Omental fat pad (tissue), 4 donors: ENCODE measurements around the gene ANKRD39. TPM values are rescaled to one million over a fixed set of nuclear protein-coding genes. Genes with fewer than 3 reads are reported as not detected.

Experiments used
- ATAC-seq: fragments of 150-250 bp; one replicate; pipeline ENCODE4 v1.9.1; 2016; ENCODE audit warnings: mild to moderate bottlenecking, moderate library complexity; ENCODE audit not compliant: low FRiP score
- DNase-seq: peaks from one replicate; pipeline ENCODE4 v3.0.0-alpha.2; 2019; ENCODE audit warnings: low spot score
- total RNA-seq, 4 donors: library from RNA; depleted of rRNA; stranded (reverse); fragments of >200 nt; gene quantifications; one replicate each; pipeline ENCODE4 v1.1.0, GENCODE V29; 2016
- TF ChIP-seq, protein P1 (sequence below), 3 donors: fragments of 450-650 bp; IDR thresholded peaks; one replicate each; pipeline ENCODE4 v1.5.1; 2016 to 2017; ENCODE audit warnings: antibody characterized with exemption in 3 of 3, mild to moderate bottlenecking in 3 of 3, moderate library complexity in 2 of 3

ANKRD39 gene
- total RNA-seq, 4 donors from 2014 or later: 6.6 to 15.3 (median 10.3) TPM

DNA sequence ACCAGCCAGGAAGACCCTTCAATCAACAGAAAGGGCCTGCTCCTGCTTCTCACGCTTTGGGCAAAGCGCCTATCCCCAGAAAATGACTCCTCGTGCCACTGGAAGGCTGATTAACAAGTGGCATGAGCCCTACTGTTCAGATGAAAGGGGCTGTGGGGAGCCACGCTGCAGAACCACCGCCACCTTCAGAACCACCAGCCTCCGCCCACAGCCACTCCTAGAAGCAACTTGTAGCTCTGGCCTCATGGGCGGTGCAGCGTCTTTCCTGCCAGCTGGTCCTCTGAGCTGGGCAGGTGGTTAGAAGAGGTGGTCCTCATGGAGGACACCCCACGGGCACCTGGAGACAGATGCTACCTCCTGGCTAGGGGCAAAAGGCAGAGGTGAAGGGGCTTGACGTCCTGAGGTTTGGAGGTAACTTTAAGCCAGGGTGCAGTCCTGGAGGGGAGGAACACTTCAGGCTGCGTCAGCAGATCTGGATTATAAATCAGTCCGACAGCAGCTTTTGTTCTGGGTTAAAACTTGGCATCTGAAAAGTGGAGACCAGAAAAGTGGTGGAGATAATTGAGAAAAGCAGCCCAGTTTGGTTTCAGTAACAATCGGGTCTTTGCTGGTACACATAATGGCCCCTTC lies 12.9 kb upstream of the ANKRD39 start:
- TF ChIP-seq, protein P1, sequence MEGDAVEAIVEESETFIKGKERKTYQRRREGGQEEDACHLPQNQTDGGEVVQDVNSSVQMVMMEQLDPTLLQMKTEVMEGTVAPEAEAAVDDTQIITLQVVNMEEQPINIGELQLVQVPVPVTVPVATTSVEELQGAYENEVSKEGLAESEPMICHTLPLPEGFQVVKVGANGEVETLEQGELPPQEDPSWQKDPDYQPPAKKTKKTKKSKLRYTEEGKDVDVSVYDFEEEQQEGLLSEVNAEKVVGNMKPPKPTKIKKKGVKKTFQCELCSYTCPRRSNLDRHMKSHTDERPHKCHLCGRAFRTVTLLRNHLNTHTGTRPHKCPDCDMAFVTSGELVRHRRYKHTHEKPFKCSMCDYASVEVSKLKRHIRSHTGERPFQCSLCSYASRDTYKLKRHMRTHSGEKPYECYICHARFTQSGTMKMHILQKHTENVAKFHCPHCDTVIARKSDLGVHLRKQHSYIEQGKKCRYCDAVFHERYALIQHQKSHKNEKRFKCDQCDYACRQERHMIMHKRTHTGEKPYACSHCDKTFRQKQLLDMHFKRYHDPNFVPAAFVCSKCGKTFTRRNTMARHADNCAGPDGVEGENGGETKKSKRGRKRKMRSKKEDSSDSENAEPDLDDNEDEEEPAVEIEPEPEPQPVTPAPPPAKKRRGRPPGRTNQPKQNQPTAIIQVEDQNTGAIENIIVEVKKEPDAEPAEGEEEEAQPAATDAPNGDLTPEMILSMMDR (IDR thresholded peaks at IDR 0.05): no peak
- DNase-seq (no peak), ATAC-seq (no peak)

DNA sequence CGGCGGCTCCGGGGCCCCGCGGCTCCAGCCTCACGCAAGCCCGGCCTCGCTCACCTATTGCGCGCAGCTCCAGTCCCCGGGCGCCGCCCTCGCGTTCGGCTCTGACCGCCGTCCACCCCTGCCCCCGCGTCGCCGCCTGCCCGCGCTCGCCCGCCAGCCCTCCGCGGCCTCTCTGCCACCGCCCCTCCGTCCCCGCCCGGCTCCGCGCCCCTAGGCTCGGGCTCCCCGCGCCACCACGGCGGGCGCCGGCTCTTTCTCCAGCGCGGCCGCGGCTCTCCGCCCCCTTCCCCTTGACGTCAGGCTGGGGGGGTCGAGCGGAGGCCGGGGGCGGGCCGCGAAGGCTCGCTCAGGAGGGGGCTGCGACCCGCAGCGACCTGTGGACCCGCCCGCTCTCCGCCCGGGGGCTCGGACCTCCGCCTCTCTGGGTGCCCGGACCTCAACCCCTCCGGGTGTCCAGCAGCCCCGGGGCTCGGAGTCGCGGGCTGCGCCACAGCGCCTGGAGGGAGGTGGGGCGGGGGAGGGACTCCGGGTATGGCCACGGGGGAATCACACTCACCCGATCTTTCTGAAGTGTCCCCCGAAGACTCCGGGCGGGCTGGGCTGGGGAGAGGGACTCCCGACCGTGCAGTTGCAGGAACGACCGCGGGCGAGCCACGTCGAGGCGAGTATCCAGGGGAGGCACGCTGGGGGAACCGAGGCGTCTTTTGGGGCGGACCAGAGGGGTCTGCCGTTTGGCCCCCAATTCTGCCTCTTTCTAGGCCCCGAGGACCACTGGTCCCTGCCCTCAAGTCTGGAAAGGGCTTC lies 12.2 kb upstream of the ANKRD39 start, which contains the start of gene SEMA4C:
Gene SEMA4C (minus strand): TSS at position 259 of the 804 bp plus-strand sequence. CDS start 2,194 bp downstream, outside the sequence.
- DNase-seq (no peak), ATAC-seq (peak; percentile 38)
- TF ChIP-seq, protein P1 (IDR thresholded peaks at IDR 0.05): no peak

DNA sequence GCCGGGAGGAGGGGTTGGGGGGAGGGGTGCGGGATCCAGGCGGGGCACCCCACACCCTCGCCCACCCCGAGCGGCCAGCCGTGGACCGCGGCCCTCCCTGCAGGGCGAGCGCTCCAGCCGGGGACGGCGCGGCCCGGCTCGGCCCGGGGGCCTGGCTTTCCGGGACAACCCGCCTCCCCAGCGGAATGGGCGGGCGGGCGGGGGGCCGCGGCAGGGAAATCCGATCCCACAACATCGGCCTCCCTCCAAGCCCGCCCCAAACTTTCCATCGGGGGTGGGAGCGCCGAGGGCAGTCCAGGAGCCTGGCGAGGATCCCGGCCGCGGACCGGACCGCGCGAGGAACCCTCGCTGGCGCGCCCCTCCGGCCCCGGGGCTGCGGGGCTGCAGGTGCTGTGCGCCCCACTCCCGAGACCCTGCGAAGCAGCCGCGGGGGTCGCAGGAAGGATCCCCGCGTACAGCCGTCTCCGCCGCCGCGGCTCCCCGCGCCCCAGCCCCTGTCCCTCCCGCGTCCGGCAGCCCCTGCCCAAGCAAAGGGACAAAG lies 11.5 kb upstream of the ANKRD39 start:
- DNase-seq (no peak), ATAC-seq (peak; percentile 62)

DNA sequence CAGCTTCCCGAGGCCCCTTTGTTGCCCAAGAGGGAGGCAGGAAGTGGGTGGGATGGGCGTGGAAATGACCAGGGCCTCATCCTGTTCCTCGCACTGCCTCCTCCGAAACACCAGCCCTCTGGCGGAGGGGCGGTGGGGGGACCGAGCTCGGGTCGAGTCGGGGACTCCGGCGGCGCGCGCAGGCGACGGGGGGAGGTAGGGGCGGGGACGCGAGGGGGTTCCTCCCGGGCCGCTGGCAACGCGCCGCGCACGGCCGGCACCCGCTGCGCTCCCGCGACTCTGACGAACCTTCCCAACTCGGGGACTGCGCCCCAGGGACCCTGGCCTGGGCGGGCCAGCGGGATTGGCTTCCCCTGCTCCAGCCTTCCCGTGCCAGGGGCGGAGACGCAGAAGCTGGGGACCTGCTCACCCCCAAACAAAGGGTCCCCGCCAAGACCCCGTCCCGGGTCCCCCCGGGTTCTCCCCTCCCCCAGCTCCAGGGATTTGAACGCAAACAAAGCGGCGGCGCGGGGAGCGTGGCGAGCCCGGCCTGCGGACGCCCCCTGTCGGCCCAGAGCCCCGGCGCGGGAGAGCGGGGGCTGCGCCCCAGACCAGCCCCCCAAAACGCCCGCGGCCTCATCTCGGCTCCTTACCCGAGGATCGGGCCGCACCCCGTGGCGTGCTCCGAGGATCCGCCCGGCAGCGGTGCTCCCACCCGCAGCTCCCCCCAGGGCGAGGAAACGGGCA lies 10.9 kb upstream of the ANKRD39 start:
- DNase-seq (peak; percentile 68), ATAC-seq (peak; percentile 55)
- TF ChIP-seq, protein P1 (IDR thresholded peaks at IDR 0.05): no peak

More for the DNA sequence above, 11.5 kb upstream of the ANKRD39 start:
- TF ChIP-seq, protein P1 (IDR thresholded peaks at IDR 0.05): no peak

DNA sequence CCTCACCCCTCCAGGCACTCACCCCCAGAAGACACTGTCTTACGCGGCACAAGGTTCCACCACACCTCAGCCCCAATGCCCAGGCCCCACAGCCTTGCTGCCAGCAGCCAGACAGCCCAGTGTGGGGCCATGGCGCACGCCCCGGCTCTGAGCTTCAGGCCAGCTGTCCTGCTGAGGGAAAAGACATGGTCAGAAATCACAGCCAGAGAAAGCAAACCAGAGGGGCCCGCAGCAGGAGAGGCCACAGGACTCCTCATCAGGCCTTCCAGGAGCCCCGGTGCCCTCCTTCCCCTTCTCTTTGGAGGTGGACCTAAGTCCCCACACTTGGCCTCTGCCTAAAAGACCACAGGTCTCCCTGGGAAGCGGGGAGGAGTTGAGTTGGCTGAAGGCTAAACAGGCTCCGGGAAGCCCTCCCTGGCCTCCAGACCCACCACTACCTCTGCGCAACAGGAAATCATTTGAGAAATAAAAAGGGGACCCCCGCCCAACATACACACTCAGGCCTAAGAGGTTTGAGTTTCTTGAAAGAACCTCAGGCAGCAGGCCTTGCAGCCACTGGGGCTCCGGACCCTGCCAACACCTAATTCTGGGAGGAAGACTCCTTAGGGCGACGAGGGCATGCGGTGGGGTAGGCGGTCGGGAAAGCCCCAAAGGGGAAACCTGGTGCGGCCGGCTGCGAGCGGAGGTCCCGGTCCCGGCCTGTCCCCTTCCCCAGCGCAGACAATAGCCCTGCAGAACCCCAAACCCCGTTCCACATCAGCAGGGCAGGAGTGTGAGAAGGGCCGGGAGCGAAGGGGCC lies 10.1 kb upstream of the ANKRD39 start:
- TF ChIP-seq, protein P1 (IDR thresholded peaks at IDR 0.05): no peak
- no peak for DNase-seq
- ATAC-seq: no peak
